ENCODE results near the gene CPEB4. TPM values are rescaled to one million over a fixed set of nuclear protein-coding genes. Genes with fewer than 3 reads are reported as not detected.

The CPEB4 gene
- total RNA-seq, 1 donor from 2014 or later = 37.4 TPM

GRCh38 chr5:174000076-174000475, 111.9 kb downstream of the CPEB4 start:
- Histone ChIP-seq H3K4me3 (no peak overlapping the region), H3K4me1 (no peaks in the 10 kb centered on the region), H3K27ac (no peak overlapping the region), H3K9me3 (no peaks in the 10 kb centered on the region), H3K27me3 (no peaks in the 10 kb centered on the region), H3K36me3 (no peaks in the 10 kb centered on the region)
- TF ChIP-seq, protein P1, sequence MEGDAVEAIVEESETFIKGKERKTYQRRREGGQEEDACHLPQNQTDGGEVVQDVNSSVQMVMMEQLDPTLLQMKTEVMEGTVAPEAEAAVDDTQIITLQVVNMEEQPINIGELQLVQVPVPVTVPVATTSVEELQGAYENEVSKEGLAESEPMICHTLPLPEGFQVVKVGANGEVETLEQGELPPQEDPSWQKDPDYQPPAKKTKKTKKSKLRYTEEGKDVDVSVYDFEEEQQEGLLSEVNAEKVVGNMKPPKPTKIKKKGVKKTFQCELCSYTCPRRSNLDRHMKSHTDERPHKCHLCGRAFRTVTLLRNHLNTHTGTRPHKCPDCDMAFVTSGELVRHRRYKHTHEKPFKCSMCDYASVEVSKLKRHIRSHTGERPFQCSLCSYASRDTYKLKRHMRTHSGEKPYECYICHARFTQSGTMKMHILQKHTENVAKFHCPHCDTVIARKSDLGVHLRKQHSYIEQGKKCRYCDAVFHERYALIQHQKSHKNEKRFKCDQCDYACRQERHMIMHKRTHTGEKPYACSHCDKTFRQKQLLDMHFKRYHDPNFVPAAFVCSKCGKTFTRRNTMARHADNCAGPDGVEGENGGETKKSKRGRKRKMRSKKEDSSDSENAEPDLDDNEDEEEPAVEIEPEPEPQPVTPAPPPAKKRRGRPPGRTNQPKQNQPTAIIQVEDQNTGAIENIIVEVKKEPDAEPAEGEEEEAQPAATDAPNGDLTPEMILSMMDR (IDR thresholded peaks at IDR 0.05) = no peak
- DNase-seq (ENCODE audit: low spot score in 2 of 2) = no peak
- intact Hi-C loops (cut with DNase I) = no loop called here

DNA sequence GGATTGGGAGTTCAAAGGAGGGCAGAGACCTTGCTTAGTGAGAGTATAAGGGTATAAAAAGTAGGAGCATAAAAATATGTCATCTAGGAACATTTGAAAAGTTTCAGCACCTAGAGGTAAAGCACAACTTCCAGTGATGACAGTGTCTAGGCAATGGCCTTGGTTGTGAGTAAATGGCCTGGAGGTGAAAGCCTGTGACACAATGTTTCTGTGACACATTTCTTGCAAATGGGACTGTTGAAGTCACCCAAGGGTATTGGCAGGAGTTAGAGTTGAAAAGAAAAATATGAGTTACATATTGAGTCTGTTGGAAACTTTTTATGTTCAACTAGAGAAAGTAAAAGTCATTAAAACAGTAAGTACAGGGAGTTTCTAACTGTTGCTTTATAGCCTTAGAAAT, 115.6 kb downstream of the CPEB4 start:
- Histone ChIP-seq H3K27me3 (no peaks in the 10 kb centered on the region), H3K27ac (no peak overlapping the region), H3K4me1 (no peaks in the 10 kb centered on the region), H3K36me3 (no peaks in the 10 kb centered on the region), H3K4me3 (no peak overlapping the region), H3K9me3 (no peaks in the 10 kb centered on the region)
- DNase-seq (ENCODE audit: low spot score in 2 of 2) = no peak
- TF ChIP-seq, protein P1 (IDR thresholded peaks at IDR 0.05) = no peak
- intact Hi-C loops (cut with DNase I) = no loop called here

- Histone ChIP-seq H3K9me3 (no peaks in the 10 kb centered on the region), H3K27ac (no peak overlapping the region), H3K27me3 (no peaks in the 10 kb centered on the region), H3K4me1 (no peaks in the 10 kb centered on the region), H3K36me3 (no peaks in the 10 kb centered on the region), H3K4me3 (no peak overlapping the region)
- intact Hi-C loops (cut with DNase I) = no loop called here
- TF ChIP-seq, protein P1 (IDR thresholded peaks at IDR 0.05) = no peak
- DNase-seq (ENCODE audit: low spot score in 2 of 2) = no peak
Measured at GRCh38 chr5:174008922-174009321, 120.8 kb downstream of the CPEB4 start.

- no peaks in the 10 kb centered on the region for H3K9me3 ChIP-seq
- no peaks in the 10 kb centered on the region for H3K4me1 ChIP-seq
- DNase-seq (ENCODE audit: low spot score in 2 of 2) = no peak
- TF ChIP-seq, protein P1 (IDR thresholded peaks at IDR 0.05) = no peak
- intact Hi-C loops (cut with DNase I) = no loop called here
- no peaks in the 10 kb centered on the region for H3K36me3 ChIP-seq
- H3K4me3 ChIP-seq = no peak overlapping the region
- no peaks in the 10 kb centered on the region for H3K27me3 ChIP-seq
- no peak overlapping the region for H3K27ac ChIP-seq
Measured at GRCh38 chr5:174010365-174010764, 122.2 kb downstream of the CPEB4 start.

- intact Hi-C loops (cut with DNase I) = no loop called here
- Histone ChIP-seq H3K27ac (no peak overlapping the region), H3K9me3 (no peaks in the 10 kb centered on the region), H3K4me1 (no peaks in the 10 kb centered on the region), H3K27me3 (no peaks in the 10 kb centered on the region), H3K4me3 (no peak overlapping the region), H3K36me3 (no peaks in the 10 kb centered on the region)
- TF ChIP-seq, protein P1 (IDR thresholded peaks at IDR 0.05) = no peak
- no peak for DNase-seq (ENCODE audit: low spot score in 2 of 2)
Measured at GRCh38 chr5:174011441-174011840, 123.3 kb downstream of the CPEB4 start.

Other genes starting within 250 kb of the CPEB4 start
- gene C5orf47, start 100.8 kb downstream of the CPEB4 start, total RNA-seq = not detected
- gene NSG2, start 157.4 kb downstream of the CPEB4 start, total RNA-seq = not detected

Measured in ascending aorta (tissue), 2 donors.